Measurements from ENCODE around the gene WNT10A. TPM values are rescaled to one million over a fixed set of nuclear protein-coding genes. Genes with fewer than 3 reads are reported as not detected.

WNT10A gene
- total RNA-seq, 2 donors from 2014 or later: 0.44 to 0.61 TPM

- intact Hi-C loops (cut with DNase I): no loop called here
- no peak overlapping the region for H3K27ac ChIP-seq
- H3K4me3 ChIP-seq: peak overlapping the region; percentile 20
- no peaks in the 10 kb centered on the region for H3K9me3 ChIP-seq
- no peak for DNase-seq
- no peaks in the 10 kb centered on the region for H3K4me1 ChIP-seq
- H3K36me3 ChIP-seq: no peaks in the 10 kb centered on the region
- TF ChIP-seq, protein P1, sequence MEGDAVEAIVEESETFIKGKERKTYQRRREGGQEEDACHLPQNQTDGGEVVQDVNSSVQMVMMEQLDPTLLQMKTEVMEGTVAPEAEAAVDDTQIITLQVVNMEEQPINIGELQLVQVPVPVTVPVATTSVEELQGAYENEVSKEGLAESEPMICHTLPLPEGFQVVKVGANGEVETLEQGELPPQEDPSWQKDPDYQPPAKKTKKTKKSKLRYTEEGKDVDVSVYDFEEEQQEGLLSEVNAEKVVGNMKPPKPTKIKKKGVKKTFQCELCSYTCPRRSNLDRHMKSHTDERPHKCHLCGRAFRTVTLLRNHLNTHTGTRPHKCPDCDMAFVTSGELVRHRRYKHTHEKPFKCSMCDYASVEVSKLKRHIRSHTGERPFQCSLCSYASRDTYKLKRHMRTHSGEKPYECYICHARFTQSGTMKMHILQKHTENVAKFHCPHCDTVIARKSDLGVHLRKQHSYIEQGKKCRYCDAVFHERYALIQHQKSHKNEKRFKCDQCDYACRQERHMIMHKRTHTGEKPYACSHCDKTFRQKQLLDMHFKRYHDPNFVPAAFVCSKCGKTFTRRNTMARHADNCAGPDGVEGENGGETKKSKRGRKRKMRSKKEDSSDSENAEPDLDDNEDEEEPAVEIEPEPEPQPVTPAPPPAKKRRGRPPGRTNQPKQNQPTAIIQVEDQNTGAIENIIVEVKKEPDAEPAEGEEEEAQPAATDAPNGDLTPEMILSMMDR (IDR thresholded peaks at IDR 0.05): no peak
- H3K27me3 ChIP-seq: peaks cover 52% of the 10 kb centered on the region
- peak overlapping the region; percentile 24 to 34 for H3K9ac ChIP-seq (ENCODE audit: low read depth in 2 of 2, low read length in 2 of 2)
These were observed 3.1 kb downstream of the WNT10A start for GRCh38 chr2:218883491-218884490.

DNA sequence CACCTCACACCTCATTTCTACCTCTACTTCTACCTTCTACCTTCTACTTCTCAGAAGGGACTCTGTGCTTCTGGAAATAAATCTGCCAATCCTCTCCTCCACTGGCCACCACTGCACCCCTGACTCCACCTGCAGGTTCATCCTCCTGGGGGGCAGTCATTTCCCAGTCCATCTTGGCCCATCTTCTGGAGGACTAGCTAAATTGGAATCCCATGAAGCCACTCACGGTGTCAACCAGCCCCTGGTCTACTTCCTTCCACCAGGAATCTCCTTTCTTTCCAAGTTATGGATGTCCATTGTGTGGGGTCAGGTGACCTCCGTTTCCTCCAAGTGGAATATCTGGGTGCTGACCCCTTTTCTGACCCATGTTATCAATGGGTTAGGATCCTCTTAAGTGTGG lies 3.9 kb downstream of the WNT10A start:
- H3K4me3 ChIP-seq: no peak overlapping the region
- DNase-seq: no peak
- intact Hi-C loops (cut with DNase I): no loop called here
- H3K27me3 ChIP-seq: peaks cover 45% of the 10 kb centered on the region
- H3K4me1 ChIP-seq: no peaks in the 10 kb centered on the region
- TF ChIP-seq, protein P1 (IDR thresholded peaks at IDR 0.05): no peak
- H3K9me3 ChIP-seq: no peaks in the 10 kb centered on the region
- no peak overlapping the region for H3K9ac ChIP-seq (ENCODE audit: low read depth in 2 of 2, low read length in 2 of 2)
- H3K27ac ChIP-seq: no peak overlapping the region
- no peaks in the 10 kb centered on the region for H3K36me3 ChIP-seq

DNA sequence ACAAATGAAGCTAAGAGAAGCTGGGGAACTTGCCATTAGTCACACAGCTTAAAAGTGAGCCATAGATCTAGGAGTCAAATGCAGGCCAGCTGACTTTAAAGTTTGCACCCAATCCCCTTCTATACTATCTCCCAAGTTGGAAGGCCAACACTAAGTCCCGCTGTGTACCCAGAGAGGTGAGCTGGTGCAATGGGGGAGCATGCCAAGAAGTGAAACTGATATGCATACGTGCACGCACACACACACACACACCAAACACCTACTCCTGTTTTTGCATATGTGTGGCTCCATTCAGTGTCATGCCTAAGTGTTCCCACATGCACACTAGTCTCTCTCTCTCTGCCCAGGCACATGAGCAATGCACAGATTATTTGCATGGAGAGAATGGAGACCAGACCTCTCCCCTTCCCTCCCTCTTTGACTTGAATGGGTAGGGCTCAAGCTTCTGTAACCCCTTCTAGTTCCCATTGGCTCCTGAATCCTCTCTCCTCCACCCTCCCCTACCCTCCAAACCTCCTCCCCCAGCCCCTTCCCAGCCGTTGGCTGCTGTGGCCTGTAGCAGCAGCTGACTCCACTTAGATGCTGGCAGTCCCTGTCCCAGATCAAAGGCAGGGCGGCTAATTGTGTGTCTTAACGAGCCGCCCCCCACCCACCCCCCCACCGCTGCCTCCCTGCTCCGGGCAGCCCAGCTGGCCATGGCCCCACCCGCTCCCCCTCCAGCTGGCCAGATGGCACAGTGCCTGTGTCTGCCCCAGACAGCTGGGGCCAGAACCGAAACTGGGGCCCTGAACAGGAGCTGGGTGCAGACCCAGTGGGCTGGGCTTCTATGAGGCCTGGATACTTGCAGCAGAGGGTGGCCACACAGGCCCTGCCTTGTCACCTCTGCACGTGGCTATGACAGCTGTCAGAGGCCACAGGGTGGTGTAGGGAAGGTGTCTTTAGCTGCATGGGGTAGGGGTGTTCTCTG lies 5.6 kb downstream of the WNT10A start:
- Histone ChIP-seq H3K9ac (ENCODE audit: low read depth in 2 of 2, low read length in 2 of 2) (no peak overlapping the region), H3K9me3 (no peaks in the 10 kb centered on the region), H3K4me3 (no peak overlapping the region), H3K27ac (no peak overlapping the region), H3K36me3 (no peaks in the 10 kb centered on the region), H3K27me3 (peaks cover 28% of the 10 kb centered on the region), H3K4me1 (no peaks in the 10 kb centered on the region)
- TF ChIP-seq, protein P1 (IDR thresholded peaks at IDR 0.05): no peak
- DNase-seq: no peak
- intact Hi-C loops (cut with DNase I): no loop called here

- H3K36me3 ChIP-seq: no peaks in the 10 kb centered on the region
- intact Hi-C loops (cut with DNase I): no loop called here
- H3K9me3 ChIP-seq: no peaks in the 10 kb centered on the region
- H3K4me1 ChIP-seq: no peaks in the 10 kb centered on the region
- TF ChIP-seq, protein P1 (IDR thresholded peaks at IDR 0.05): no peak
- no peak overlapping the region for H3K27ac ChIP-seq
- H3K9ac ChIP-seq (ENCODE audit: low read depth in 2 of 2, low read length in 2 of 2): no peak overlapping the region
- no peak overlapping the region for H3K4me3 ChIP-seq
- H3K27me3 ChIP-seq: peaks cover 21% of the 10 kb centered on the region
- DNase-seq: no peak
These were observed 6.4 kb downstream of the WNT10A start for GRCh38 chr2:218887079-218887478.

GRCh38 chr2:218888341-218888740 lies 7.7 kb downstream of the WNT10A start:
- TF ChIP-seq, protein P1 (IDR thresholded peaks at IDR 0.05): no peak
- intact Hi-C loops (cut with DNase I): no loop called here
- no peaks in the 10 kb centered on the region for H3K36me3 ChIP-seq
- H3K9me3 ChIP-seq: no peaks in the 10 kb centered on the region
- H3K27me3 ChIP-seq: peaks cover 10% of the 10 kb centered on the region
- H3K4me1 ChIP-seq: peaks cover 4% of the 10 kb centered on the region
- no peak overlapping the region for H3K27ac ChIP-seq
- H3K9ac ChIP-seq (ENCODE audit: low read depth in 2 of 2, low read length in 2 of 2): no peak overlapping the region
- DNase-seq: no peak
- no peak overlapping the region for H3K4me3 ChIP-seq

Data from colonic mucosa (tissue), 4 donors.